MCF 10A (cell line): ENCODE measurements around the gene PLEKHF1. TPM values are rescaled to one million over a fixed set of nuclear protein-coding genes. Genes with fewer than 3 reads are reported as not detected.

ENCODE experiments used
- BruUV-seq: library from RNA; stranded (reverse); fragments of 400-500 nt; replicated peaks from 2 replicates; lab custom pipeline; 2021; lab: Mats Ljungman, UMichigan
- CTCF ChIA-PET: fragments of 300-600 bp; sonication (Branson Sonifier 250); formaldehyde crosslinking; extraction: SDS; loops from one replicate; lab custom pipeline; 2021; ENCODE audit warnings: antibody characterized with exemption, inconsistent platforms; lab: Yijun Ruan, JAX
- POLR2A ChIA-PET: fragments of 300-600, 350-650 bp; sonication (Branson Sonifier 250); formaldehyde crosslinking; extraction: SDS; loops from one replicate; lab custom pipeline; 2020; ENCODE audit warnings: antibody characterized with exemption, inconsistent platforms; lab: Yijun Ruan, JAX
- DNase-seq: peaks from one replicate; pipeline ENCODE4 v3.0.0-alpha.2; 2018; ENCODE audit not compliant: unreplicated experiment
- H3K27ac Mint-ChIP-seq: one replicate; pipeline ENCODE4 v1.8.0; 2022; ENCODE audit warnings: mild to moderate bottlenecking, low read depth, mixed read lengths; ENCODE audit not compliant: unreplicated experiment
- H3K27me3 Mint-ChIP-seq: one replicate; pipeline ENCODE4 v1.8.0; 2022; ENCODE audit warnings: mixed read lengths; ENCODE audit not compliant: insufficient read depth, unreplicated experiment
- H3K36me3 Mint-ChIP-seq: one replicate; pipeline ENCODE4 v1.8.0; 2022; ENCODE audit warnings: mild to moderate bottlenecking, moderate library complexity, mixed read lengths; ENCODE audit not compliant: insufficient read depth, unreplicated experiment
- H3K4me1 Mint-ChIP-seq: one replicate; pipeline ENCODE4 v1.8.0; 2022; ENCODE audit warnings: mixed read lengths; ENCODE audit not compliant: insufficient read depth, unreplicated experiment
- H3K4me3 Mint-ChIP-seq: one replicate; pipeline ENCODE4 v1.8.0; 2022; ENCODE audit warnings: mild to moderate bottlenecking, moderate library complexity, mixed read lengths; ENCODE audit not compliant: unreplicated experiment
- H3K9me3 Mint-ChIP-seq: one replicate; pipeline ENCODE4 v1.8.0; 2022; ENCODE audit warnings: mixed read lengths; ENCODE audit not compliant: unreplicated experiment
- intact Hi-C: fragments of 100-400 bp; cut with micrococcal nuclease; formaldehyde crosslinking; loops from 2 replicates; pipeline ENCODE4 v1.14.1; 2022
- total RNA-seq: library from RNA; stranded (reverse); gene quantifications from 2 replicates; pipeline ENCODE4 v1.2.3, GENCODE V29; 2022
- TF ChIP-seq, protein P1 (sequence below): fragments of 200-600 bp; IDR thresholded peaks from one replicate; pipeline ENCODE4 v1.8.0; 2022; ENCODE audit warnings: antibody characterized with exemption, mild to moderate bottlenecking; ENCODE audit not compliant: unreplicated experiment

The PLEKHF1 gene
- total RNA-seq, 1 experiment from 2014 or later = 2.9 TPM

DNA sequence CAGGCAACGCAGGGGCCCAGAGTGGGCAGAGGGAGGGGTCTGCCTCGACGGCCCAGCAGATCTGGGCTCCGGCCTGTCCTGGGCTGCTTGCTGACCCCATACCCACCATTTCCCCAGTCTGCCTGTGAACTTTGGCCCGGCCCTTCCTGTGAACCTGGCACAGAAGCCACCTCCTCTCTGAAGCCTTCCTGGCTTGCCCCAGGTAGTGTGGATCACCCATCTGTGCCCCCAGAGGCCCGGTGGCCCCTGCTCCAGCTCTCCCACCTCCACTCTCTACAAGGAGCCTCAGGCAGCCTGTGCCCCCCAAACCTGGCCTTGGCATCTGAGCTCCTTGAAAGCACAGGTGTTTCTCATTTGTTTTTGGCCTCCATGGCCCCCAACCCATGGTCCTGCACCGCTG is 15.7 kb downstream of the PLEKHF1 start:
- POLR2A ChIA-PET = interaction anchor here (0.6 to 1.4 kb wide), 3 partner anchors 13 to 1774 kb away, joined by 3 to 5 read pairs (median 4); partner anchors contain the start of gene POP4
- TF ChIP-seq, protein P1, sequence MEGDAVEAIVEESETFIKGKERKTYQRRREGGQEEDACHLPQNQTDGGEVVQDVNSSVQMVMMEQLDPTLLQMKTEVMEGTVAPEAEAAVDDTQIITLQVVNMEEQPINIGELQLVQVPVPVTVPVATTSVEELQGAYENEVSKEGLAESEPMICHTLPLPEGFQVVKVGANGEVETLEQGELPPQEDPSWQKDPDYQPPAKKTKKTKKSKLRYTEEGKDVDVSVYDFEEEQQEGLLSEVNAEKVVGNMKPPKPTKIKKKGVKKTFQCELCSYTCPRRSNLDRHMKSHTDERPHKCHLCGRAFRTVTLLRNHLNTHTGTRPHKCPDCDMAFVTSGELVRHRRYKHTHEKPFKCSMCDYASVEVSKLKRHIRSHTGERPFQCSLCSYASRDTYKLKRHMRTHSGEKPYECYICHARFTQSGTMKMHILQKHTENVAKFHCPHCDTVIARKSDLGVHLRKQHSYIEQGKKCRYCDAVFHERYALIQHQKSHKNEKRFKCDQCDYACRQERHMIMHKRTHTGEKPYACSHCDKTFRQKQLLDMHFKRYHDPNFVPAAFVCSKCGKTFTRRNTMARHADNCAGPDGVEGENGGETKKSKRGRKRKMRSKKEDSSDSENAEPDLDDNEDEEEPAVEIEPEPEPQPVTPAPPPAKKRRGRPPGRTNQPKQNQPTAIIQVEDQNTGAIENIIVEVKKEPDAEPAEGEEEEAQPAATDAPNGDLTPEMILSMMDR = no peak
- no peak overlapping the region for H3K4me3 Mint-ChIP-seq
- BruUV-seq = no TSS peak
- H3K36me3 Mint-ChIP-seq = no peaks in the 10 kb centered on the region
- DNase-seq = no peak
- no peaks in the 10 kb centered on the region for H3K9me3 Mint-ChIP-seq
- CTCF ChIA-PET = interaction anchor here (0.6 kb wide), 1 partner anchor 83 kb away, joined by 3 read pairs; no protein-coding TSS in a partner anchor
- intact Hi-C loops = no loop called here
- peak overlapping the region; percentile 25 for H3K27ac Mint-ChIP-seq
- no peaks in the 10 kb centered on the region for H3K27me3 Mint-ChIP-seq
- peaks cover 9% of the 10 kb centered on the region for H3K4me1 Mint-ChIP-seq

DNA sequence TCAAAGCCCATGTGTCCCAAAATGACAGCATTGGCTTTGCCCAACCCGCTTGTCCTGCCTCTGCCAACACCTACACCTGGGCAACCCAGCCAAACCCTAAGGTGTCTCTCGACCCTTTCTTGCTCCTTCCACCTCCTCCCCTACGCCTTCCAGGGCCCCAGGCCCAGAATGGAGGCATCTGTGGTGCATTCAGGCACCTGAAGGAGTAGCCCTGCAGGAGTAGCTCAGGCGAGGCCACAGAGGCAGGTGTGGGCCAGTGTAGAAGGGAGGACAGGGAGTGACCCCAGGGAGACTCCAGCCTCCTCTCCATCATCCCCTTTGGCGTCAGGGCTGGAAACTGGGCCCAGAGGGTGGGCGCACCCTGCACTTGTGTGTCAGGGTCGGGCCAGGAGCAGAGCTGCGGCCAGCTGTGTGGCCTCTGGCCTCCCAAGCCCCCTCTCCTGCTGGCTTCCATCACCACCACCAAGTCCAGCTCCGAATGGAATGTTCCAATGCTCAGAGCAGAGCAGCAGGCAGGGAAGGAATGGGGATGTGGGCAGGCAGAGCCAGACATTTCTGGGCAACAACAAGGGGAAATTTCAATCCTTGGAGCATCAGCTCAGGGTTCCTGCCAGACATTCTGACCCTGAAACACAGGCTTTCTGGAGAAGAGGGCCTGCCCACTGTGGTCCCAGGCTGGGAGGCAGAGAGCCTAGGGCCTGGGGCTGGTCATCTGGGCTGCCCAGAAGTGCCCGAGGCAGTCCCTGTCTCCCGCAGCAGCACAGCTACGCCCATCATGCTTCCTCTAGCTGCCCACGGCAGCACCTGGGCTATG is 16.4 kb downstream of the PLEKHF1 start:
- CTCF ChIA-PET = interaction anchor here (0.6 kb wide), 2 partner anchors 33 to 83 kb away, joined by 3 read pairs; no protein-coding TSS in a partner anchor
- no TSS peak for BruUV-seq
- Mint-ChIP-seq H3K4me3 (no peak overlapping the region), H3K4me1 (peaks cover 14% of the 10 kb centered on the region), H3K9me3 (no peaks in the 10 kb centered on the region), H3K27ac (peak overlapping the region; percentile 25), H3K36me3 (no peaks in the 10 kb centered on the region), H3K27me3 (no peaks in the 10 kb centered on the region)
- TF ChIP-seq, protein P1 = no peak
- POLR2A ChIA-PET = interaction anchor here (0.6 to 1.4 kb wide), 3 partner anchors 13 to 1774 kb away, joined by 3 to 5 read pairs (median 4); partner anchors contain the start of gene POP4
- intact Hi-C loops = no loop called here
- no peak for DNase-seq

DNA sequence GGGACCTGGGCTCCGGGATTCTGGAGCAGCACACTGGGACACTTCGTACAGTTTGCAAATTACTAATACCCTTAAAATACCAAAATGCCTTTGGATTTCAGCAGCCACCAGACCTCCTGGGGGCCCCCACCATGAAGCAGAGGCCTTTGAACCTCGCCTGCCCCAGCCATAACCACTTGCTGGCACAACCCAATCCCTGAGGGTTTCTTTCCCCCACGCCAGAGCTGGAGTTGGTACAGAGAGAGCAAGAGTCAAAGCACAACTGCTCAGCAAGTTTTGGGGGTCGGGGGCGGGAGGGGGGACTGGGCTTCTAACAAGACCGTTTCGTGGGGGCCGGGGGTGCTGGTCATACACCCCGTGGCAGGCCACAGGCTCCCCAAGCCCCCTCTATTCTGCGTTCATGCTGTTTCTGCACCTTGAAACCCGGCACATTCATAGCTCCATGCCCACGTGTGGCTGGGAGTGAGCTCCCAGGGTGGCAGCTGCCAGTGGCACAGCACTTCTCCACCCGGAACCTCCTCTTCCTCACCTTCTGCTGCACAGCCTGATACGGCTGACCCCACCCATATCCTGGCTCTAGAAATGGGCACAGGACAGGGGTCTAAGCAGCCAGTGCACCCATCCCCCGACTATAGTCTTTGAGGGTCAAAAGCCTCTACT is 17.1 kb downstream of the PLEKHF1 start:
- Mint-ChIP-seq H3K27ac (no peak overlapping the region), H3K4me1 (peaks cover 20% of the 10 kb centered on the region), H3K9me3 (no peaks in the 10 kb centered on the region), H3K4me3 (no peak overlapping the region), H3K27me3 (no peaks in the 10 kb centered on the region), H3K36me3 (no peaks in the 10 kb centered on the region)
- ChIA-PET CTCF (interaction anchor here (0.6 kb wide), 1 partner anchor 34 kb away, joined by 3 read pairs; no protein-coding TSS in a partner anchor), POLR2A (interaction anchor here (1.4 kb wide), 1 partner anchor 76 kb away, joined by 5 read pairs; the partner anchor contains the start of gene POP4)
- DNase-seq = no peak
- BruUV-seq = no TSS peak
- TF ChIP-seq, protein P1 = no peak
- intact Hi-C loops = no loop called here

DNA sequence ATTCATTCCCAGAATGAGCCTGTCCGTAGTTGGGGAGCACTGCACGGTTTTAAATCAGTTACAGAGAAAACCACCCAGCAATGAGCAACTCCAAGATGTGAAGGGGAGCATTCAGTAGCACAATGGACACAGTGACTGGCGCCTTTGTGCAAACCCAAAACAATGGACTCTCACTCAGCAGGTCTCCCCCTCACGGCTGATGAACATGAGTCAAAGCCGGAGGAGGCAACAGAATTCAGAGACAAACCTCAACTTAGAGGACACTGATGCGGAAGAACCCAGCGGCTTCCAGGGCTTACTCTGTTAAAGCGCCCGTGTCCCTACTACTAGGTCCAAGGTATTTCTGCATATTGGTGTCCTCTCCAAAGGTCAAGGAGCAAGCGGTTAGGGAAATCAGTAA is 17.7 kb downstream of the PLEKHF1 start:
- no peak overlapping the region for H3K27ac Mint-ChIP-seq
- no peak overlapping the region for H3K4me3 Mint-ChIP-seq
- TF ChIP-seq, protein P1 = no peak
- DNase-seq = no peak
- H3K36me3 Mint-ChIP-seq = no peaks in the 10 kb centered on the region
- H3K4me1 Mint-ChIP-seq = peaks cover 27% of the 10 kb centered on the region
- H3K9me3 Mint-ChIP-seq = no peaks in the 10 kb centered on the region
- no peaks in the 10 kb centered on the region for H3K27me3 Mint-ChIP-seq
- POLR2A ChIA-PET = no interaction called here
- BruUV-seq = no TSS peak
- CTCF ChIA-PET = interaction anchor here (0.5 kb wide), 1 partner anchor 125 kb away, joined by 5 read pairs; no protein-coding TSS in a partner anchor
- intact Hi-C loops = no loop called here
